Fibroblast of lung (primary cell): ENCODE data around the gene PUDP. TPM values are rescaled to one million over a fixed set of nuclear protein-coding genes. Genes with fewer than 3 reads are reported as not detected.

Experiments
- DNase-seq, 2 donors: peaks; one replicate each; pipeline versions ENCODE4 v3.0.0 to v3.0.0-alpha.2; 2010; ENCODE audit warnings: low read depth in 2 of 2
- H2AFZ ChIP-seq: 2 replicates; pipeline ENCODE4 v1.5.1; 2012; ENCODE audit warnings: low read length, control low read depth, inconsistent platforms
- H3K27ac ChIP-seq: 2 replicates; pipeline ENCODE4 v1.5.1; 2011; ENCODE audit warnings: low read length, control low read depth; ENCODE audit not compliant: insufficient read depth
- H3K27me3 ChIP-seq: 2 replicates; pipeline ENCODE4 v1.5.1; 2011; ENCODE audit warnings: mild to moderate bottlenecking, low read length; ENCODE audit not compliant: control insufficient read depth, insufficient read depth
- H3K36me3 ChIP-seq: 2 replicates; pipeline ENCODE4 v1.5.1; 2011; ENCODE audit warnings: low read length; ENCODE audit not compliant: control insufficient read depth, insufficient read depth
- H3K4me1 ChIP-seq: 2 replicates; pipeline ENCODE4 v1.5.1; 2011; ENCODE audit warnings: low read length; ENCODE audit not compliant: control insufficient read depth, insufficient read depth; ENCODE audit errors: extremely low read depth
- H3K4me2 ChIP-seq: 2 replicates; pipeline ENCODE4 v1.5.1; 2011; ENCODE audit warnings: low read length, control low read depth; ENCODE audit not compliant: insufficient read depth; ENCODE audit errors: extremely low read depth
- H3K4me3 ChIP-seq, 4 experiments: fragments of 200-600 bp in 1 of 4; sonication (generic) in 1 of 4; replicated peaks in 1 of 4; 2 replicates each; pipeline ENCODE4 v1.5.1; 2011 to 2016; ENCODE audit warnings: low read length in 4 of 4, low read depth in 3 of 4, mild to moderate bottlenecking in 3 of 4, control low read depth in 2 of 4, inconsistent platforms in 1 of 4, mixed read lengths in 1 of 4; ENCODE audit not compliant: insufficient read depth in 1 of 4; ENCODE audit errors: control extremely low read depth in 1 of 4
- H3K79me2 ChIP-seq: 2 replicates; pipeline ENCODE4 v1.5.1; 2012; ENCODE audit warnings: mild to moderate bottlenecking, low read length, inconsistent platforms; ENCODE audit not compliant: control insufficient read depth, insufficient read depth
- H3K9ac ChIP-seq: 2 replicates; pipeline ENCODE4 v1.5.1; 2011; ENCODE audit warnings: mild to moderate bottlenecking, low read length, control low read depth; ENCODE audit not compliant: insufficient read depth
- H3K9me3 ChIP-seq: 2 replicates; pipeline ENCODE4 v1.5.1; 2012; ENCODE audit warnings: low read depth, low read length; ENCODE audit not compliant: control insufficient read depth, insufficient read depth
- H4K20me1 ChIP-seq: 2 replicates; pipeline ENCODE4 v1.5.1; 2011; ENCODE audit warnings: low read length; ENCODE audit not compliant: control insufficient read depth, insufficient read depth; ENCODE audit errors: extremely low read depth
- EZH2 ChIP-seq: IDR thresholded peaks from 2 replicates; pipeline ENCODE4 v1.5.1; 2012; ENCODE audit warnings: low read length, control low read depth, mild to moderate bottlenecking; ENCODE audit errors: missing control alignments
- polyA plus RNA-seq, 2 donors: library from polyadenylated mRNA; depleted of rRNA in 1 of 2; stranded (reverse) in 1 of 2; unstranded in 1 of 2; fragments of >200 nt; gene quantifications; 2 replicates each; pipeline ENCODE4 v1.2.1, GENCODE V29; 2011 to 2012; ENCODE audit warnings: missing spikeins in 1 of 2
- total RNA-seq: library from RNA; depleted of rRNA; stranded (reverse); fragments of >200 nt; gene quantifications from 2 replicates; pipeline ENCODE4 v1.2.1, GENCODE V29; 2014
- TF ChIP-seq, protein P1 (sequence below), 2 donors: IDR thresholded peaks in 1 of 2; conservative IDR thresholded peaks in 1 of 2; 1 replicate in 1 of 2; 2 replicates in 1 of 2; pipeline ENCODE4 v1.5.1; 2011 to 2012; ENCODE audit warnings: low read length in 2 of 2, control low read depth in 1 of 2, inconsistent platforms in 1 of 2, low read depth in 1 of 2, mild to moderate bottlenecking in 1 of 2

PUDP gene
- total and polyA plus RNA-seq, 2 donors (not counting 1 experiment from before 2014, with no cell fraction given): 7.6 to 19.8 TPM

DNA sequence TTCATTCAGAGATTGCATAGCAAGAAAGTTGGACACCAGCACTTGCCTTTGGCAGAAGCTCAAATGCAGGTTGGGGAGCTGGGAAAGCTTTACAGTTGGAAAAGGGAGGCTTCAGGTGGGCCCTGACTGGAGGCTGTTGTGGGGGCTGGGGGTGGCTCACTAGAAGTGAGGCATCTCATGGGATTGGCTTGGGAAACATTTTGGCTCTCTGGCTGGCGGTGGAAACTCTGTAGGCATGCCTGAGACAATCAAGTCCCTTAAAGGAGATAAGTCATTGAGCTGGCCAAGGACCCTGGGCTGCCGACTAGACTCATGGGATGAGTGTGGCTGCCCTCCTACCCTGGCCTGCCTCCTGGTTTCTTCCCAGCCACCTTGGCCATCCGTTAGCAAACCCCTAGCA, 31.9 kb downstream of the PUDP start:
- Histone ChIP-seq H3K79me2 (peaks cover 10% of the 10 kb centered on the region), H3K4me1 (peaks cover 4% of the 10 kb centered on the region), H3K27me3 (no peaks in the 10 kb centered on the region), H3K9me3 (no peaks in the 10 kb centered on the region), H3K27ac (no peak overlapping the region), H3K4me3 (no peak overlapping the region), H3K9ac (no peak overlapping the region), H3K4me2 (no peak overlapping the region), H3K36me3 (no peaks in the 10 kb centered on the region), H2AFZ (no peak overlapping the region), H4K20me1 (peaks cover 2% of the 10 kb centered on the region)
- TF ChIP-seq EZH2: no peak
- TF ChIP-seq, protein P1, sequence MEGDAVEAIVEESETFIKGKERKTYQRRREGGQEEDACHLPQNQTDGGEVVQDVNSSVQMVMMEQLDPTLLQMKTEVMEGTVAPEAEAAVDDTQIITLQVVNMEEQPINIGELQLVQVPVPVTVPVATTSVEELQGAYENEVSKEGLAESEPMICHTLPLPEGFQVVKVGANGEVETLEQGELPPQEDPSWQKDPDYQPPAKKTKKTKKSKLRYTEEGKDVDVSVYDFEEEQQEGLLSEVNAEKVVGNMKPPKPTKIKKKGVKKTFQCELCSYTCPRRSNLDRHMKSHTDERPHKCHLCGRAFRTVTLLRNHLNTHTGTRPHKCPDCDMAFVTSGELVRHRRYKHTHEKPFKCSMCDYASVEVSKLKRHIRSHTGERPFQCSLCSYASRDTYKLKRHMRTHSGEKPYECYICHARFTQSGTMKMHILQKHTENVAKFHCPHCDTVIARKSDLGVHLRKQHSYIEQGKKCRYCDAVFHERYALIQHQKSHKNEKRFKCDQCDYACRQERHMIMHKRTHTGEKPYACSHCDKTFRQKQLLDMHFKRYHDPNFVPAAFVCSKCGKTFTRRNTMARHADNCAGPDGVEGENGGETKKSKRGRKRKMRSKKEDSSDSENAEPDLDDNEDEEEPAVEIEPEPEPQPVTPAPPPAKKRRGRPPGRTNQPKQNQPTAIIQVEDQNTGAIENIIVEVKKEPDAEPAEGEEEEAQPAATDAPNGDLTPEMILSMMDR (conservative IDR thresholded peaks at IDR 0.05 in 1 of 2, IDR thresholded peaks at IDR 0.05 in 1 of 2; ENCODE audit: low read depth in 1 of 2, low read length in 2 of 2): no peak
- no peak for DNase-seq

DNA sequence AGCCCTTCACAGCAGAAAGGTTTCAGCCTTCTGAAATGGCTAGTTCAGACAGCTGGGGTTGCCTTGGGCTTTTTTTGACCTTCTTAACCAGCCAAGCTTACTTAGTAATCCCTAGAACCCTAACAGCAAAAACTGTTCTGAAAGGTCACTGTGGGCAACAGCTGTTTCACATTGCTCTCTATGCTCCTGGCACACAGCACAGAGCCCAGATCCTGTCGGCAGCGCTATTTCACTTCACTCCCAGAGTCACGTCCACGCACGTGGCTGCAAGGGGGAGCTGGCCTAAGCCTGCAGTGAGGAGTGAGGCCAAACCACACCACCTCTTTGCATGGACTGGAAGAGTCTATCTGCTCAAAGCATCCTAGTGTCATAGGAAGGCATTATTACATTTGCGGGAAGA, 32.4 kb downstream of the PUDP start:
- Histone ChIP-seq H3K36me3 (no peaks in the 10 kb centered on the region), H3K27me3 (no peaks in the 10 kb centered on the region), H3K4me3 (no peak overlapping the region), H3K79me2 (peaks cover 10% of the 10 kb centered on the region), H3K4me2 (no peak overlapping the region), H3K4me1 (peaks cover 2% of the 10 kb centered on the region), H3K9me3 (no peaks in the 10 kb centered on the region), H3K27ac (no peak overlapping the region), H4K20me1 (peaks cover 2% of the 10 kb centered on the region), H2AFZ (no peak overlapping the region), H3K9ac (no peak overlapping the region)
- DNase-seq: peak in 1 of 2 donors; percentile 68
- no peak for TF ChIP-seq EZH2
- TF ChIP-seq, protein P1 (conservative IDR thresholded peaks at IDR 0.05 in 1 of 2, IDR thresholded peaks at IDR 0.05 in 1 of 2; ENCODE audit: low read depth in 1 of 2, low read length in 2 of 2): no peak

DNA sequence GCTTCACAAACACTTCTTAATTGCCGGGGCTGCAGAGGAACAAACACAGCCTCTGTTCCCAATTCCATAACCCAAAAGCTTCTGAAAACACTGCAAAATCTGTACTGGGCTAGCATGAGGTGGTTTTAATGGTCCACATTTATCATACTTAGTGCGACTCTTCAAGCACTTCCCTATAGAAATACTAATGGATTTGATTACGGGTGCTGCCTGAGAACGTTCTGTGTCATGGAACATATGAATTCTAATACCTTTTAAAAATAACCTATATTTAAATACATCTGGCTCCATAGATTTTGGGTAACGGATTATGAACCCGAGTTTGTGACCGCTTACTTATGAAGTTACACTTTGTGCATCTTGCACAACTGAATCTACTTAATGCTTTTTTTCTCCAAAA, 35.9 kb downstream of the PUDP start:
- no peak overlapping the region for H3K27ac ChIP-seq
- no peak for DNase-seq
- H4K20me1 ChIP-seq: no peaks in the 10 kb centered on the region

More for the DNA sequence above, 35.9 kb downstream of the PUDP start:
- no peak for TF ChIP-seq EZH2
- TF ChIP-seq, protein P1 (conservative IDR thresholded peaks at IDR 0.05 in 1 of 2, IDR thresholded peaks at IDR 0.05 in 1 of 2; ENCODE audit: low read depth in 1 of 2, low read length in 2 of 2): no peak
- peaks cover 3% of the 10 kb centered on the region for H3K4me1 ChIP-seq
- H3K27me3 ChIP-seq: no peaks in the 10 kb centered on the region
- H3K4me2 ChIP-seq: no peak overlapping the region
- no peaks in the 10 kb centered on the region for H3K36me3 ChIP-seq
- H3K79me2 ChIP-seq: peaks cover 1% of the 10 kb centered on the region
- no peaks in the 10 kb centered on the region for H3K9me3 ChIP-seq
- no peak overlapping the region for H3K4me3 ChIP-seq
- H3K9ac ChIP-seq: no peak overlapping the region
- no peak overlapping the region for H2AFZ ChIP-seq
